Measurements from ENCODE around the gene RANBP9. TPM values are rescaled to one million over a fixed set of nuclear protein-coding genes. Genes with fewer than 3 reads are reported as not detected.

RANBP9 gene
- total RNA-seq, 1 donor from 2014 or later: 64.7 TPM

DNA sequence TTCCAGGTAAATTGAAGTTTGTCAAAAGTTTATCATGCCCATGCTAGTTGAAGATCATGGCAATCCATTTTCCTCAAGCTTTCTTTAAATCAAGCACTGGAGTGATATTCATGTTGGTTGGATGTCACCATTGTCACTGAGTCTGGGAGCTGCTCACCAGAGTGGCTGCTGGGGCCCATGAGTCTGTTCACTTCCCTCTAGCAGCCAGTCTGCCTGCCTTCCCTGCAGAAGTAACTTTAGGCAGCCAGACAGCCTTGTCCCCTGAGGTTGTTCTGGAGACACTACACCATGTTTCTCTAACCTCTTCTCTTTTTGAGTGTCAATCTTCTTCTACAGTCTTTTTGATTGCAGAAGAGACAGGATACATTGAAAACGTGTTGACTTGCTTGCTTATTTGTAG is 131.7 kb downstream of the RANBP9 start:
- peaks cover 23% of the 10 kb centered on the region for H3K36me3 Mint-ChIP-seq (ENCODE audit: low read depth, unreplicated experiment)

DNA sequence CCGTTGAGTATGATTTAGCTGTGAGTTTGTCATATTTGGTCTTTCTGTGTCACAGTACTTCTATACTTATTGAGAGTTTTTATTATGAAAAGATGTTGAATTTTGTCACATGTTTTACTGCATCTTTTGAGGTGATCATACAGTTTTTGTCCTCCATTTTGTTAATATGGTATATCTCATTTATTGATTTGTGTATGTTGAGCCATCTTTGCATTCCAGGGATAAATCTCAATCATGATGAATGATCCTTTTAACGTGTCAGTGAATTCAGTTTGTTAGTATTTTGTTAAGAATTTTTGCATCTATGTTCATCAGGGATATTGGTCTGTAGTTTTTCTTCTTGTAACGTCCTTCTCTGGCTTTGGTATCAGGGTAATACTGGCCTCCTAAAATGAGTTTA is 133.7 kb downstream of the RANBP9 start:
- H3K27ac Mint-ChIP-seq (ENCODE audit: unreplicated experiment): peak overlapping the region; percentile 23
- H3K4me1 Mint-ChIP-seq (ENCODE audit: unreplicated experiment): peaks cover 9% of the 10 kb centered on the region
- H3K4me3 Mint-ChIP-seq (ENCODE audit: unreplicated experiment): no peak overlapping the region
- H3K27me3 Mint-ChIP-seq (ENCODE audit: unreplicated experiment): peaks cover 5% of the 10 kb centered on the region
- TF ChIP-seq, protein P1, sequence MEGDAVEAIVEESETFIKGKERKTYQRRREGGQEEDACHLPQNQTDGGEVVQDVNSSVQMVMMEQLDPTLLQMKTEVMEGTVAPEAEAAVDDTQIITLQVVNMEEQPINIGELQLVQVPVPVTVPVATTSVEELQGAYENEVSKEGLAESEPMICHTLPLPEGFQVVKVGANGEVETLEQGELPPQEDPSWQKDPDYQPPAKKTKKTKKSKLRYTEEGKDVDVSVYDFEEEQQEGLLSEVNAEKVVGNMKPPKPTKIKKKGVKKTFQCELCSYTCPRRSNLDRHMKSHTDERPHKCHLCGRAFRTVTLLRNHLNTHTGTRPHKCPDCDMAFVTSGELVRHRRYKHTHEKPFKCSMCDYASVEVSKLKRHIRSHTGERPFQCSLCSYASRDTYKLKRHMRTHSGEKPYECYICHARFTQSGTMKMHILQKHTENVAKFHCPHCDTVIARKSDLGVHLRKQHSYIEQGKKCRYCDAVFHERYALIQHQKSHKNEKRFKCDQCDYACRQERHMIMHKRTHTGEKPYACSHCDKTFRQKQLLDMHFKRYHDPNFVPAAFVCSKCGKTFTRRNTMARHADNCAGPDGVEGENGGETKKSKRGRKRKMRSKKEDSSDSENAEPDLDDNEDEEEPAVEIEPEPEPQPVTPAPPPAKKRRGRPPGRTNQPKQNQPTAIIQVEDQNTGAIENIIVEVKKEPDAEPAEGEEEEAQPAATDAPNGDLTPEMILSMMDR (IDR thresholded peaks at IDR 0.05; ENCODE audit: unreplicated experiment): no peak
- no peak for DNase-seq (ENCODE audit: low spot score)
- no peaks in the 10 kb centered on the region for H3K9me3 Mint-ChIP-seq (ENCODE audit: unreplicated experiment)
- H3K36me3 Mint-ChIP-seq (ENCODE audit: low read depth, unreplicated experiment): peaks cover 13% of the 10 kb centered on the region

More for the DNA sequence above, 131.7 kb downstream of the RANBP9 start:
- H3K9me3 Mint-ChIP-seq (ENCODE audit: unreplicated experiment): no peaks in the 10 kb centered on the region
- no peak overlapping the region for H3K27ac Mint-ChIP-seq (ENCODE audit: unreplicated experiment)
- peaks cover 3% of the 10 kb centered on the region for H3K4me1 Mint-ChIP-seq (ENCODE audit: unreplicated experiment)
- TF ChIP-seq, protein P1 (IDR thresholded peaks at IDR 0.05; ENCODE audit: unreplicated experiment): no peak
- H3K4me3 Mint-ChIP-seq (ENCODE audit: unreplicated experiment): no peak overlapping the region
- no peak for DNase-seq (ENCODE audit: low spot score)
- H3K27me3 Mint-ChIP-seq (ENCODE audit: unreplicated experiment): peaks cover 5% of the 10 kb centered on the region

DNA sequence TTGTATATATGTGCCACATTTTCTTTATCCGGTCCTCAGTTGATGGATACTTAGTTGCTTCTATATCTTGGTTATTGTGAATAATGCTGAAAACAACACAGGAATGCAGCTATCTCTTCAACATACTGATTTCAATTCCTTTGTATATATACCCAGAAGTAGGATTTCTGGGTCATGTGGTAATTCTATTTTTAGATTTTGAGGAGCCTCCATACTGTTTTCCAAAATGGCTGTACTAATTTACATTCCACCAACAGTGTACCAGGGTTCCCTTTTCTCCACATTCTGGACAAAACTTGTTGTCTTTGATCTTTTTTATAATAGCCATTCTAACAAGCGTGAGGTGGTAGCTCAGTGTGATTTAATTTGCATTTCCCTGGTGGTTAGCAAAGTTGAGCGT is 135.6 kb downstream of the RANBP9 start:
- H3K27ac Mint-ChIP-seq (ENCODE audit: unreplicated experiment): no peak overlapping the region
- TF ChIP-seq, protein P1 (IDR thresholded peaks at IDR 0.05; ENCODE audit: unreplicated experiment): no peak
- peaks cover 8% of the 10 kb centered on the region for H3K36me3 Mint-ChIP-seq (ENCODE audit: low read depth, unreplicated experiment)
- no peaks in the 10 kb centered on the region for H3K9me3 Mint-ChIP-seq (ENCODE audit: unreplicated experiment)
- H3K27me3 Mint-ChIP-seq (ENCODE audit: unreplicated experiment): peaks cover 10% of the 10 kb centered on the region
- peak overlapping the region; percentile 6 for H3K4me3 Mint-ChIP-seq (ENCODE audit: unreplicated experiment)
- DNase-seq (ENCODE audit: low spot score): no peak
- H3K4me1 Mint-ChIP-seq (ENCODE audit: unreplicated experiment): peaks cover 9% of the 10 kb centered on the region

DNA sequence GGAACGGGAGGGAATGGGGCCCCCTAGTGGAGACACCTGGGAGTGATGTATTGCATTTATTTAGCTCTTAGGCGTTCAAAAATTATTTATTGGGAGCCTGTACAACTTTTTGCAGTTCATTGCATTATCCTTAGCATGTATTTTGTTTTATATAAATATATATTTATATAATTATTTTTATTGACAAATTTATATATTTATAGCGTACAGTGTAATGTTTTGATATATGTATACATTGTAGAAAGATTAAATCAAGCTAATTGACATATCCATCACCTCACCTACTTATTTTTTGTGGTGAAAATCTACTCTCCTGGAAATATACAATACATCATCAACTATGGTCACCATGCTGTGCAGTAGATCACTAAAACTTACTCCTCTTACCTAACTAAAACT is 136.3 kb downstream of the RANBP9 start:
- Mint-ChIP-seq H3K4me1 (ENCODE audit: unreplicated experiment) (peaks cover 9% of the 10 kb centered on the region), H3K27me3 (ENCODE audit: unreplicated experiment) (peaks cover 10% of the 10 kb centered on the region), H3K9me3 (ENCODE audit: unreplicated experiment) (no peaks in the 10 kb centered on the region), H3K4me3 (ENCODE audit: unreplicated experiment) (peak overlapping the region; percentile 98), H3K27ac (ENCODE audit: unreplicated experiment) (peak overlapping the region; percentile 72), H3K36me3 (ENCODE audit: low read depth, unreplicated experiment) (peaks cover 5% of the 10 kb centered on the region)
- DNase-seq (ENCODE audit: low spot score): no peak
- TF ChIP-seq, protein P1 (IDR thresholded peaks at IDR 0.05; ENCODE audit: unreplicated experiment): no peak

DNA sequence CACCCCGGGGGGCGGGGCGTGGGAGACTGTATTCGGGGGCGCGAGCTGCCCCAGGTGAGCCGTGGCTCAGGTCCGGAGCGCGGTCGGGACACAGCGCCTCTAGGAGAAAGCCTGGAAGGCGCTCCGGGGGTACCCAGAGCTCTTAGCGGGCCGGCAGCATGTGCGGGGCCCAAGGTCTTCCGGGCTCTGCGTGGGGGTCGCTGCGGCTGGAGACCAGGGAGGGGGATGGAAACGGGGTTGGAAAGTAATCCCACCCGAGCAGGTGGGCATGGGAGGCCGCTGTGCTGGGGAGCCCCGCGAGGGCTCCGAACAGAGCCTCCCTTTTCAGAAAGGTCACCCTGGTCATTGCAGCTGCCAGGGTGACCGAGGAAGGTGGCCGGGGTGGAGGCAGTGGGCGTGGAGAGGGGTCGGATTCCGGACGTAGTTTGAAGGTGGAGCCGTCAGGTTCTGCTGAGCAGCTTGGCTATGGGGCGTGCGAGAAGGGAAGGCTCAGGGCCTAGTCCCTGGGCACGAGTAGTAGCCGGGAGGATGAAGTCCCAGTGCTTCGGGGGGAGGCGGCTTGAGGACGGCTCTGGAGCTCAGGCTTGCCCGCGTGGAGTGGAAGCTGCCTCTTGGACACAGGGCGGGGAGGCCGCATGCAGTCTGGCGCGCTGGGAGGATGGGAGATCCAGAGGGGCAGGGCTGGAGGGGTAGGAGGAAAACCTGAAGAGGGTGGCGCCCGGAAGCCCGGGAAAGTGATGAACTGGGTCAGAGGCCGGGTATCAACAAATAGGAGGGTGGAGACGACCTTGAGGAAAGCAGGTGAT is 136.9 kb downstream of the RANBP9 start, which contains the start of gene SIRT5:
Gene SIRT5, plus strand, starts transcription at position 31 of the 806 bp plus-strand sequence. CDS start 9,510 bp downstream, outside the sequence.
- Mint-ChIP-seq H3K4me1 (ENCODE audit: unreplicated experiment) (peaks cover 9% of the 10 kb centered on the region), H3K9me3 (ENCODE audit: unreplicated experiment) (no peaks in the 10 kb centered on the region), H3K36me3 (ENCODE audit: low read depth, unreplicated experiment) (no peaks in the 10 kb centered on the region), H3K4me3 (ENCODE audit: unreplicated experiment) (peak within 1 kb of the TSS; percentile 98), H3K27ac (ENCODE audit: unreplicated experiment) (peak within 1 kb of the TSS; percentile 90), H3K27me3 (ENCODE audit: unreplicated experiment) (peaks cover 10% of the 10 kb centered on the region)
- peak; percentile 64 for DNase-seq (ENCODE audit: low spot score)
- TF ChIP-seq, protein P1 (IDR thresholded peaks at IDR 0.05; ENCODE audit: unreplicated experiment): peak; percentile 90

All from endothelial cell (in vitro differentiated cells).